ENCODE results near the gene ZFPL1. TPM values are rescaled to one million over a fixed set of nuclear protein-coding genes. Genes with fewer than 3 reads are reported as not detected.

Gene ZFPL1
- total and polyA plus RNA-seq, 11 donors = 19.6 to 44.4 (median 25.4) TPM

- intact Hi-C loops (cut with DNase I) = no loop called here
- no peaks in the 10 kb centered on the region for H3K36me3 ChIP-seq
- TF ChIP-seq, protein P1, sequence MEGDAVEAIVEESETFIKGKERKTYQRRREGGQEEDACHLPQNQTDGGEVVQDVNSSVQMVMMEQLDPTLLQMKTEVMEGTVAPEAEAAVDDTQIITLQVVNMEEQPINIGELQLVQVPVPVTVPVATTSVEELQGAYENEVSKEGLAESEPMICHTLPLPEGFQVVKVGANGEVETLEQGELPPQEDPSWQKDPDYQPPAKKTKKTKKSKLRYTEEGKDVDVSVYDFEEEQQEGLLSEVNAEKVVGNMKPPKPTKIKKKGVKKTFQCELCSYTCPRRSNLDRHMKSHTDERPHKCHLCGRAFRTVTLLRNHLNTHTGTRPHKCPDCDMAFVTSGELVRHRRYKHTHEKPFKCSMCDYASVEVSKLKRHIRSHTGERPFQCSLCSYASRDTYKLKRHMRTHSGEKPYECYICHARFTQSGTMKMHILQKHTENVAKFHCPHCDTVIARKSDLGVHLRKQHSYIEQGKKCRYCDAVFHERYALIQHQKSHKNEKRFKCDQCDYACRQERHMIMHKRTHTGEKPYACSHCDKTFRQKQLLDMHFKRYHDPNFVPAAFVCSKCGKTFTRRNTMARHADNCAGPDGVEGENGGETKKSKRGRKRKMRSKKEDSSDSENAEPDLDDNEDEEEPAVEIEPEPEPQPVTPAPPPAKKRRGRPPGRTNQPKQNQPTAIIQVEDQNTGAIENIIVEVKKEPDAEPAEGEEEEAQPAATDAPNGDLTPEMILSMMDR (IDR thresholded peaks at IDR 0.05) = no peak
- no peak for TF ChIP-seq POLR2A (IDR thresholded peaks at IDR 0.05)
- H3K9me3 ChIP-seq = no peaks in the 10 kb centered on the region
- WGBS, 4 donors = 59 to 71% (median 65%) methylated on average over 3 to 4 of the region's 4 CpGs
- no peak overlapping the region for H3K4me3 ChIP-seq
- ATAC-seq (no peak), DNase-seq (no peak)
- no peaks in the 10 kb centered on the region for H3K4me1 ChIP-seq
- H3K27me3 ChIP-seq = no peaks in the 10 kb centered on the region
- no peak overlapping the region for H3K27ac ChIP-seq
Observed at GRCh38 chr11:65071907-65072630, 12.0 kb upstream of the ZFPL1 start.

GRCh38 chr11:65072631-65072966, 11.4 kb upstream of the ZFPL1 start:
- no peaks in the 10 kb centered on the region for H3K36me3 ChIP-seq
- 65 to 80% (median 67%) methylated on average over 1 of the region's 1 CpG for WGBS, 4 donors
- no peak for TF ChIP-seq POLR2A (IDR thresholded peaks at IDR 0.05)
- TF ChIP-seq, protein P1 (IDR thresholded peaks at IDR 0.05) = no peak
- DNase-seq = no peak
- H3K9me3 ChIP-seq = no peaks in the 10 kb centered on the region
- no peak overlapping the region for H3K4me3 ChIP-seq
- H3K27me3 ChIP-seq = no peaks in the 10 kb centered on the region
- ATAC-seq = no peak
- intact Hi-C loops (cut with DNase I) = no loop called here
- H3K4me1 ChIP-seq = no peaks in the 10 kb centered on the region
- H3K27ac ChIP-seq = no peak overlapping the region

DNA sequence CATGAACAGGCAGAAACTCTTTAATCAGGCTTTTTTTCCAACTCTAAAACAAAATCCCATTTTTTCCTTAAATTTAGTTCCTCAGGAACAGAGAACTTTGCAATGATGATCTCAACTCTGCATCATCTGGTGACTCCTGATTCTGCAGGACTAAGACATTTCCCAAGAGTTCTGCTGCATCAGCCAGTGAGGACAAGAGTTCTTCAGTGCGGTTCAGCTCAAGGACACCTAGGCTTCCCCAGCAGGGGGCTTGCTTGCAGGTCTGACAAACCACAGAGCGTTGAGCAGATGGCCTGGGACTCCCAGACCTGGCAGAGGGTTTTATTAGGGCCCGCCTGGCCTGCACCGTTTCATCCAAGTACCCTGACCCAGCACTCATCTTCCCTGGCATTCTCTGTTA, 6.6 kb upstream of the ZFPL1 start:
- DNase-seq = no peak
- no peaks in the 10 kb centered on the region for H3K9me3 ChIP-seq
- WGBS, 4 donors = 71 to 87% (median 78%) methylated on average over 4 of the region's 4 CpGs
- intact Hi-C loops (cut with DNase I) = no loop called here
- TF ChIP-seq, protein P1 (IDR thresholded peaks at IDR 0.05) = no peak
- TF ChIP-seq POLR2A (IDR thresholded peaks at IDR 0.05) = no peak
- no peaks in the 10 kb centered on the region for H3K36me3 ChIP-seq
- H3K4me1 ChIP-seq = no peaks in the 10 kb centered on the region
- no peaks in the 10 kb centered on the region for H3K27me3 ChIP-seq
- ATAC-seq = no peak
- peak overlapping the region in 1 of 12 donors; percentile 22 for H3K27ac ChIP-seq
- H3K4me3 ChIP-seq = no peak overlapping the region

GRCh38 chr11:65078151-65078550, 5.9 kb upstream of the ZFPL1 start:
- Histone ChIP-seq H3K27ac (peak overlapping the region in 1 of 12 donors; percentile 22), H3K4me3 (no peak overlapping the region), H3K27me3 (no peaks in the 10 kb centered on the region), H3K36me3 (no peaks in the 10 kb centered on the region), H3K4me1 (peaks cover 0 to 6% (median under 1%) of the 10 kb centered on the region in 12 donors), H3K9me3 (no peaks in the 10 kb centered on the region)
- ATAC-seq (peak in 3 of 4 donors; percentile 58 to 65 (median 65)), DNase-seq (no peak)
- 64 to 78% (median 68%) methylated on average over 2 to 3 of the region's 3 CpGs for WGBS, 4 donors
- no peak for TF ChIP-seq POLR2A (IDR thresholded peaks at IDR 0.05)
- TF ChIP-seq, protein P1 (IDR thresholded peaks at IDR 0.05) = peak; percentile 26 to 63 (median 42)
- intact Hi-C loops (cut with DNase I) = no loop called here

Data from heart left ventricle (tissue), 16 donors.